Inflammatory macrophage treated with lipopolysaccharide for 1 hour (primary cell): Measurements from ENCODE around the gene GTF3C1.
"Not testable (repeated sequence)": the region's sequence is repeated elsewhere in the genome, so short reads cannot be mapped to it uniquely, and the experiment has no call there.

Experiments
- DNase-seq, 2 donors: peaks; one replicate each; pipeline ENCODE4 v3.0.0-alpha.2; 2020 to 2022

The GTF3C1 gene, protein sequence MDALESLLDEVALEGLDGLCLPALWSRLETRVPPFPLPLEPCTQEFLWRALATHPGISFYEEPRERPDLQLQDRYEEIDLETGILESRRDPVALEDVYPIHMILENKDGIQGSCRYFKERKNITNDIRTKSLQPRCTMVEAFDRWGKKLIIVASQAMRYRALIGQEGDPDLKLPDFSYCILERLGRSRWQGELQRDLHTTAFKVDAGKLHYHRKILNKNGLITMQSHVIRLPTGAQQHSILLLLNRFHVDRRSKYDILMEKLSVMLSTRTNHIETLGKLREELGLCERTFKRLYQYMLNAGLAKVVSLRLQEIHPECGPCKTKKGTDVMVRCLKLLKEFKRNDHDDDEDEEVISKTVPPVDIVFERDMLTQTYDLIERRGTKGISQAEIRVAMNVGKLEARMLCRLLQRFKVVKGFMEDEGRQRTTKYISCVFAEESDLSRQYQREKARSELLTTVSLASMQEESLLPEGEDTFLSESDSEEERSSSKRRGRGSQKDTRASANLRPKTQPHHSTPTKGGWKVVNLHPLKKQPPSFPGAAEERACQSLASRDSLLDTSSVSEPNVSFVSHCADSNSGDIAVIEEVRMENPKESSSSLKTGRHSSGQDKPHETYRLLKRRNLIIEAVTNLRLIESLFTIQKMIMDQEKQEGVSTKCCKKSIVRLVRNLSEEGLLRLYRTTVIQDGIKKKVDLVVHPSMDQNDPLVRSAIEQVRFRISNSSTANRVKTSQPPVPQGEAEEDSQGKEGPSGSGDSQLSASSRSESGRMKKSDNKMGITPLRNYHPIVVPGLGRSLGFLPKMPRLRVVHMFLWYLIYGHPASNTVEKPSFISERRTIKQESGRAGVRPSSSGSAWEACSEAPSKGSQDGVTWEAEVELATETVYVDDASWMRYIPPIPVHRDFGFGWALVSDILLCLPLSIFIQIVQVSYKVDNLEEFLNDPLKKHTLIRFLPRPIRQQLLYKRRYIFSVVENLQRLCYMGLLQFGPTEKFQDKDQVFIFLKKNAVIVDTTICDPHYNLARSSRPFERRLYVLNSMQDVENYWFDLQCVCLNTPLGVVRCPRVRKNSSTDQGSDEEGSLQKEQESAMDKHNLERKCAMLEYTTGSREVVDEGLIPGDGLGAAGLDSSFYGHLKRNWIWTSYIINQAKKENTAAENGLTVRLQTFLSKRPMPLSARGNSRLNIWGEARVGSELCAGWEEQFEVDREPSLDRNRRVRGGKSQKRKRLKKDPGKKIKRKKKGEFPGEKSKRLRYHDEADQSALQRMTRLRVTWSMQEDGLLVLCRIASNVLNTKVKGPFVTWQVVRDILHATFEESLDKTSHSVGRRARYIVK (N-terminal part only)

DNA sequence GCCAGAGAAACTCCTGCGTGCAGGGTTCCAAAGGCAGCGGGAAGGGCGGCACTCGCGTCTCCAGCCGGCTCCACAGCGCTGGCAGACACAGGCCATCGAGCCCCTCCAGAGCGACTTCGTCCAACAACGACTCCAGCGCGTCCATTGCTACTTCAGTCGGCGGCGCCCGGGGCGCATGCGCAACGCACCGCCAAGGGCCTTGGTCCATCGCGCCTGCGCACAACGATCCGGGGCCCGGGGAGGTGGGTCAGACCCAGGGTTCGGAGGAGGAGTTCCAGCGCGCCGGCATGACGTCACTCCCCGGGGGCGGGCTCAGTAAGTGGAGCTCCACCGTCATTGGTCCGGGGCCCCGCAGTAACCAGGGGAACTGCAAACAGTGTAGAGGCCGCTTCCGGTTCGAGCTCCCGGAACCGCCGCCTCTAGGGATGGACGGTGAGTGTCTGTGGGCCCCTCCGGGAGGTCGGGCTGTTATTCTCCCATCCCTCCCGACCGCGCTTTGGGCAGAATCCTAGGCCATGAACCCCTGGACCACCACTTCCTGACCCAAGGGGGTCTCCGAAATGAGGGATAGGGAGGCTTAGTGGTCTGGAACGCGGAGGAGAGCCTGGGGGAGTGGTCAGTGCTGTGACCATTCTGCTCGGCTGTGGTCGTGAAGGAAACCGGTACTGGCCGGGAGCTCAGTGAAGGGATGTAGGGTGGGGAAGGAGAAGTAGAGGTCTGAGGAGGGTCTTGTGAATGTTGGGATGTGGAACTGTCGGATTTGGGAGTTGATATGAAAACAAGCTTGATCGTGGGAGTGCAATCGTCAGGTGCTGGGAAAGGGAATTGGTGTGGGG, at the start of gene GTF3C1, which contains the start of gene KATNIP:
Gene GTF3C1 (minus strand): TSS at position 168 of the 836 bp plus-strand sequence. CDS start 23 bp downstream, at position 145.
Gene KATNIP (plus strand): TSS at position 399 of the 836 bp plus-strand sequence. CDS start 27 bp downstream, at position 426.
- DNase-seq: peak; percentile 99 to 100

DNA sequence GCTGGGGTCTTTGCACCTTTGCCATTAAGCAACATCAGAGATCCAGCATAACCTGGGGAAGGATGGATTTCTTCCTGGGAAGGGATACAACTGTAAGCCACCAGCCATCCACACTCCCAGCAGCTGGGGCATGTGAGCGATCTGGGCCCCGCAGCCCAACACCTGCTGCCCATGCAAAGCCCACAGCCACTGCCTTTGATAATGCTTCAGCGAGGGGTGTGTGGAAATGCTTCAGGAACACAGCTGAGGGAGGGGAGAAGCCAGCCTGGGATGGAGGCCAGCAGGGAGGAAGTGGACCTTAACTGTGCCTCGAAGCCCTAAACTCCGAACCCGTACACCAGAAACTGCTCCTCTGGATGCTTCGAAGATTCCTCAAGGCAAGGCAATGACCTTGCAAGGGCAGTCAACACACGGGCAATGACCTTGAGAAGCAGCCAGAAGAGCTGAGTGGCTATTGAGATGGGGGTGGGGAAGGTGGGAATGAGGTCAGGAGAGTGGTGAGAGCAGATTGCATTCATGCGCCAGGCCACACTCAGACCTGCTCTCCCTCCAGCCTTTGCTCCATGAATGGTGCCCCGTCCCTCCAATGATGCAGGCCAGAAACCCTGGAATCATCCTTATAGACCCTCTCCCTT, 49.3 kb upstream of the GTF3C1 start:
- no peak for DNase-seq

DNA sequence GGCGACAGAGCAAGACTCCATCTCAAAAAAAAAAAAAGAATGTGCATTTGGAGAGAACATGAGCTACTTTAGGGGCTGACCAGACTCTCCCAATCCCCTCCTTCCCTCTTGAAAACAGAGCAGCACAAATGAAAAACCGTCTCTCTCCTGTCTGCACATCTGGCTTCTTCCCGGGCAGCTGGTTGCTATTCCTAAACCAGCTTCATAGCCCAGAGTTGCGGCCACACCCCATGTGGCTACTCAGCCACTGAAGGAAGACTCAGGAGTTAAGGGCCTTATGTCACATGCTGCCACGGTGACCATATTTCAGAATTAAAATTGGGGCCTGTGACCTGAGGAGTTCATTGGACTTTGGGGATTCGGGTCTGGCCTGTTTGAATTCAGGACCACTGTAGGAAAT, 48.5 kb upstream of the GTF3C1 start:
- no peak for DNase-seq

DNA sequence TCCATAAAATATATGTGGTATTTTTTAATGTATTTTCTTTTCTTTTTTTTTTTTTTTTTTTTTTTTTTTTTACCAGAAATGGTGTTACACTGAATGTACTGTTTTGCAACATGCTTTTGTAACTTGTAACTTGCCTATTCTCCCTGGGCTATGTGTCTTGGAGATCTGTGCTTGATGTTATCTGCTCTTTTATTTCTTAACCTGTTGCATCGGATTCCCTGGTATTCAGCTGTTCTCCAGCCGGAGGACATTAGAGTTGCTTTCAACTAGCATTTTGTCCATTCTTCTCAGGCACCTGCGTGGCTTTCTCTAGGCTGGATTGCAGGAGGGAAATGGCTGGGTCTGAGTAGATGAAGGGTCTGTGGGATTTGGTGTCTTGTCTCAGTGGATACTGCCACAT, 47.6 kb upstream of the GTF3C1 start:
- DNase-seq: no peak

DNA sequence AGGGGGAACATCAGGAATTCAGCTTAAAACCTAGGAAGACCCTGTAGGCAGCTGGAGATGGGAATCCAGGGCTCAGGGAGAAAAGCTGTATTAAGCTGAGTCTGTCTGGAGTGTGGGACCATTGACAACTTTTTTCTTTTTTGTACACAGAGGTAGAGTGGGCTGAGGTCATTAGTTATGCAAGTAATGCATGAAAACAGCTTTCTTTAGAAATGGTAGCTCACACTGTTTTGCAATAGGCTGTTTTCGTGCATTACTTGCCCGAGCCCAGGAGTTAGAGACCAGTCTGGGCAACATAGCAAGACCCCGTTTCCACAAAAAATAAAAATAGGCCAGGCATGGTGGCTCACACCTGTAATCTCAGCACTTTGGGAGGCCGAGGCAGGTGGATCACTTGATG, 46.7 kb upstream of the GTF3C1 start:
- DNase-seq: no peak

DNA sequence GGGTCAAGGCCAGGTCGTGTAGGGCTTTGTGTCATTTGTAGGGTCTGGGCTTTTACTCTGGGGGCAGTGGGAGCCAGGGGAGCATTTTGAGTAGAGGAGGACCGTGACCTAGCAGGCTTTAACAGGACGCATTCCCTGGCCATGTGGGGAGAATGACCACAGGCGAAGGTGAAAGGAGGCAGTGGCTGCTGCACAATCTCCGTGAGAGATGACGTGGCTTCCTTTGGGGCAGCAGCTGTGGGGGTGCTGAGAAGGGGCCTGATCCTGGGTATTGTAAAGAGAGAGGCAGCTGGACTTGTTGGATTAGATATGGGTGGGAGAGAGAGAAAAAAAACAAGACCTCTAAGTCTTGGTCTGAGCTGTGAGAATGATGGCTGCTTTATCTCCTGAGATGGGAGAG, 46.3 kb upstream of the GTF3C1 start:
- DNase-seq: no peak

DNA sequence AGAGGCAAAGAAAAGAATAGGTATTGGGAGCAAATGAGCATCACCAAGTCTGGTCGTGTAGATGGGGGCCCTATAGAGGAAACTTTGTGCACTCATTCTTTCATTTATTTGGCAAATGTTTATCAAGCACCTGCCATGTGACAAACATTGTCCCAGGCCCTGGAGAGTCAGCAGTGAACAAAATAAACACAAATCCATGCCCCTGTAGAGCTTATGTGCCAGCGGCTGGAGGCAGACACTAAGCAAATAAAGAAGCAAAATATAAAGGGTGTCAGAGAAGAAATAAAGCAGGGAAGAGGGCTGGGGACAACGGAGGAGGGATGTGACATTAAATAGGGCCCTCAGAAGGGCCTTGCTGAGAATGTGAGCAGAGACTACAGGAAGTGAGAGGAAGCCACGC, 45.8 kb upstream of the GTF3C1 start:
- no peak for DNase-seq

DNA sequence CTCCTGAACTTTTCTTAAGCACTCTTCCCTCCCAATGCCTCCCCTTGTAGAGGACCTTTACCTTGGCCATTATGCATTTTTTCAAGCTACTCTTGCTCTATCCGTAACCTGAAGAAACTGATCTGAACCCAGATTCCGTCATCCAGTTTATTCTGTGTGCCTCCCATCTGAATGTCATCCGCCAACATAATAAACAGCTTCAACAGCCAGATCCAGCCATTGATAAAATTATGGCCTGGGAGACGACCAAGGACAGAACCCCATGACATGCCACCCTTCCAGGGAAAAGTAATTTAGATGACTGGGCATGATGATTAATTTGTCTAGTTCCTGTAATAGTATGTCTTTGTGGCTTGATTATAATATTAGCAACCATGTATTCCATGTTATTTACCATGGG, 42.1 kb upstream of the GTF3C1 start:
- DNase-seq: no peak

DNA sequence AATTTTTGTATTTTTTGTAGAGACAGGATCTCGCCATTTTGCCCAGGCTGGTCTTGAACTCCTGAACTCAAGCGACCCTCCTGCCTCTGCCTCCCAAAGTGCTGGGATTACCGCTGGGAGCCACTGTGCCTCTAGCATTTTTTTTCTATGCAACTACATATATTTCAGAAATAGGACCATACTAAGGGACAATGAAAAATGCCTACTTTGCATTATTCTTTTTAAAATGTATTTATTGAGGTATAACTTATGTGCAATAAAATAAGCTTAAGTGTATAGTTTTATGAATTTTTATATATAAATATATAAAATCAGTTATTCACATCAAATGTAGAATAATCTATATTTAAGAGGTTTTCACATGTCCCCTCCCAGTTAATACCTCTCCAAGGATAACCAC, 38.3 kb upstream of the GTF3C1 start:
- no peak for DNase-seq

DNA sequence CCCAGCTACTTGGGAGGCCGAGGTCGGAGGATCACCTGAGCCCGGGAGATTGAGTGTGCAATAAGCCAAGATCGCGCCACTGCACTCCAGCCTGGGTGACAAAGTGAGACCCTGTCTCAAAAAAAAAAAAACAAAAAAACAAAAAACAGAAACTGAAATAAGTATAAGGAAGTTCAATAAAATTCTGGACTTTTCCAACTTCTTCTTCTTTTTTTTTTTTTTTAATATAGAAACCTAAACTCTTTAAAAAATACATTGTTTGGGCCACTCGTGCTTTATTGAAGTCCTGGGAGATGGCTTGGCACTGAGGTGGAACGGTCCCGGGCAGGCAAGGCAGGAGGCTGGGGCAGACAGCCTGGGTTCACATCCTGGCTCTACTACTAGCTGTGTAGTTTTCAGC, 37.0 kb upstream of the GTF3C1 start:
- DNase-seq: peak; percentile 25 to 28

DNA sequence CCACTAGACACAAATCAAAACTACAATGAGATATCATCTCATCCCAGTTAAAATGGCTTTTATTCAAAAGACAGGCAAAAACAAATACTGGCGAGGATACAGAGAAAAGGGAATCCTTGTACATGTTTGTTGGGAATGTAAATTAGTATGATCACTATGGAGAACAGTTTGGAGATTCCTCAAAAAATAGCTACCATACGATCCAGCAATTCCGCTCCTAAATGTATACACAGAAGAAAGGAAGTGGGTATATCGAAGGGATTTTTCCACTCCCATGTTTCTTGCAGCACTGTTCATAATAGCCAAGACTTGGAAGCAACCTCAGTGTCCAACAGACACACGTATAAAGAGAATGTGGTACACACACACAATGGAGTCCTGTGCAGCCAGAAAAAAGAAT, 35.5 kb upstream of the GTF3C1 start:
- no peak for DNase-seq

DNA sequence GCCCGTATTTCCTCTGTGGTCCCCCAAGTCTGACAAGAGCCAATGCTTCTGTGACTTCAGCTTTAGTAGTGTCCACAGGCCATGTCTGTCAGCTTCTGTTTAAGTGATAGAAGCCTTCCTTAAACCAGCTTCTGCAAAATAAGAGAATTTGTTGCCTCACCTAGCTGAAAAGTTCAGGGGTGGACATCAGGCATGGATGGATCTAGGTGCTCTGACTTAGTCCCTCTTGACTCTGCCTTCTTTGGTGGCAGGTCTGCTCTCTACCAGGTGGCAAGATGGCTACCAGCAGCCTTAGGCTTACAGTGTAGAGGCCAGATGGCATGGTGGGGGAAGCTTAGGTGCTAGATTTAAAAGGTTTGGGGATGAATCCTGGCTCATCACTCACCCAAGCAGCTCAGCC, 33.9 kb upstream of the GTF3C1 start:
- DNase-seq: no peak

DNA sequence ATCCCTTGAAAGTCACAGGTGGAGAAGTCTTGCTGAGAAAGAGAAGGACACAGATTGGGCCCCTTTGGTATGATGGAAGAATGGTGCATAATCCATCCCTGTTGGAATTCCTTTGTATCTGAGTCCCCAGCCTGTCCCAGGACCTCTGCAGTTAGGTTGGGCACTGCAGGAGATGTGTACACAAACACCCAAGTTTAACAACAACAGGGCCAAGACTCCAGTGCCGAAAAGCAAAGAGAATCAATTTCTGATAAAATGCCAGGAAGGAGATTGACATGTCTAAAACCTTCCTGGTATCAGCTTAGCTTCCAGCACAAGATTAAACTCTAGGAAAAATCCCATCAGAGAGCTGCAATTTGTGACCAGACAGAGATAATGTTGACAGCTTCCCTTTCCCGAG, 33.2 kb upstream of the GTF3C1 start:
- no peak for DNase-seq

DNA sequence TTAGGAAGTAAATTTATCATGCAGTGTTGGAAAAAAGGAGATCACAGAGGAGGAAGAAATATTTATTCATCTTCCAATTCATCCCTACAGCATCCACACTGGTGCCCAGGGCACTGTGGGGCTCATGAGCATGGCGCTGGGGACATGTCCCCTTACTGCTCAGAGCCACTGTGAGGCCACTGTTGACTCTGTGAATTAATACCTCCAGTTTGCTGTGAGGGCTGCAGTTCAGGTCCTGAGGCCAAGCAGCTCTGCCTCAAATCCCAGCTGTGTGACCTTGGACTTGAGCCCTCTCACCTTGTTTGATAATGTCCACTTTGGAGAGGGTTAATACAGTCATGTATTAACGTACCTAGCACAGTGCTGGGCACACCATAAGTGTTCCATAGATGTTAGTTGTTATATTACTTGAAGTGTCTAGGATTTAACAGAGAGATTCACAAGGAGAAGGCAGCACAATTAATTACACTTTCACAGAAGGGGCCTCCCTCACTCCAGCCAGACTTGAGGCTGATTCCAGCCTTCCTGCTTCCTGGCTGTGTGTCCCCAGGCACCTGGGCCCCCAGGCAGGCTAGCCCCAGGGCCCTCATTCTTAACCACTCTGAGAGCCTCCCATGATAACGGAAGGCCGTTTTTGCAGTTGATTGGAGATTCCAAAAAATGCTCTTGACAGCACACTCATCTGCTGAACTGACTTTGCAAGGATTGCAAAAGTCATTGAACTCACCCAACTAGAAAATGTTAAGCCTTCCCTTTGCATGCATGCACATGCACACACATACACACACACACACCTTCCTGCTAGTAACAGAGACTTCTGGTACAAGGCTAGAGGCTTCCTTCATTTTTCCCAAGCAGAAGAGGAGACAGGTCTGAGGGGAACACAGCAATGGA, 29.6 kb upstream of the GTF3C1 start:
- no peak for DNase-seq

DNA sequence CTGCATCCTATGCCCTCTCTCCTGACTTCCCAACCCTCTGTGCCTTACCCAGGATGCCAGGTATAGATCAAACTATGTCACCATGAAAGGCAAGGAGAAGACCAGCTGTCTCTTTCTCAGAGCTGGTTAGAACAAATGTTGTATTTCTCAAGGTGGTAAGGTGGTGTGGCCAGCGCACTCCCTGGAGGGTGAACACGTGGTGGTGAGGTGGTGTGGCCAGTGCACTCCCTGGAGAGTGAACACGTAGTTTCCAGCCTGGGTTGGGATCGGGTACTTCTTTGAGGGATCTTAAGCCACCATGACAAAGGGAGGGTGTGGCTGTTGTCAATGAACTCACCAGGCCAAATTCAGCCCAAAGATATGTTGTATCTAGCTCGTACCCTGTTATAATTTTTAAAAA, 27.0 kb upstream of the GTF3C1 start:
- no peak for DNase-seq

DNA sequence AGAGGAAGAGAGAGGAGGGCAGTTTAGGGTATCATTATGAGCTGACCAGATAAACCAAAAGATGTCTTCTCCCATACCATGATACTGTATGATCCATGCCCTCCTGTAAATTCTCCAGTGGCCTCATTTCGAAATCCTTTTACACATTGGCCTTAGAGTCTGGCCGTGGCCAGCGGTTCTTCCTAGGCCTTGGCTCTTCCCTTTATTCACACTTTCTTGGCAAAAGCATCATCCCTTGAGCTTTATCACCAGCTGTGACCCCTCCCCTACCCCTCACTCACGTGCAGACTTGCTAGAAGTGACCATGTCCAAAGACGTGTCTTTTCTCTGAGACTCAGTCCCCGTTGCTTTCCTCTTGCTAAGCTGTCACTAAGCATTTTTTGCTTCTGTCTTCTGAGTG, 23.0 kb upstream of the GTF3C1 start:
- DNase-seq: no peak

DNA sequence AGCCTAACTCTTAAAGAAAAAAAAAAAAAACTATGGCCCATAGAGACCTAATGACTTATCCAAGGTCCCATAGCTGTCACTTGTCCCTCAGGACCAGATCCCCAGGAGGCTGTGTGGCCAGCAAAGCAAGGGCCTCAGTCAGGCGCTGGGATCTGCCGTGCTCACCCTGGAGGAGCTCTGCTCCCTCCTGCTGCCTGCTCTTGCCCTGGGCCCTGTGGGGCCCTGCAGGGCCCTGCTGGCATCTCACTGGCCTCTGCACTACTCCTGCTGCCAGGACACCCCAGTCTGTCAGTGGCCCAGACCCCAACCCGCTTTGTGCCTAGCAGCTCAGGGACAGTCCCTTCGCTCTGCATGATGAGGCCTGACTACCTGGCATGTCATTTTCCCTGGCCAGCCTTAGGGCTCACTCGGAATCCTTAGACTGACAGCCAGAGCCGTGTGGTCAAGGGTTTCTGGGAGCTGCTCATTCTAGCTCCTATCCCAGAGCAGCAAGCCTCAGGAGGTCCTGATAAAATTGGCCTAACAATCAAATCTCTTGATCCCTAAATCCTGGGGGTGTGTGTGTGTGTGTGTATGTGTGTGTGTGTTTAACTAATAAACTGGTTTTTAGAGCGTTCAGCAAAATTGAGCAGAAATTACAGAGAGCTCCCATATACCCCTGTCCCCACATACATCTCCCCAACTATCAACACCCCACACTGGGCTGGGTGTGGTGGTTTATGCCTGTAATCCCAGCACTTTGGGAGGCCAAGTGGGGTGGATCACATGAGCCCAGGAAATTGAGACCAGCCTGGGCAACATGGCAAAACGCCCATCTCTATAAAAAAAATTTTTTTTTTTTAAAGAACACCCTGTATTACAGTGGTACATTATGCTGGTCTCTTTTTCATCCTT, 22.0 kb upstream of the GTF3C1 start:
- no peak for DNase-seq

DNA sequence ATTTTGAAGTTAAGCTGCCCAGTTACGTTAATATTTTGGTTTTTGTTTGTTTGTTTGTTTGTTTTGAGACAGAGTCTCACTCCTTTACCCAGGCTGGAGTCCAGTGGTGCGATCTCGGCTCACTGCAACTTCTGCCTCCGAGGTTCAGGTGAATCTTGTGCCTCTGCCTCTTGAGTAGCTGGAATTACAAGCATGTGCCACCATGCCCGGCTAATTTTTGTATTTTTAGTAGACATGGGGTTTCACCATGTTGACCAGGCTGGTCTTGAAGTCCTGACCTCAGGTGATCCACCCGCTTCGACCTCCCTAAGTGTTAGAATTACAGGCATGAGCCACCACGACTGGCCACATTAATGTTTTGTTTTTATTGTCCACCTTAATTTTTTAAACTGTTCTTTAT, 21.3 kb upstream of the GTF3C1 start:
- DNase-seq: not testable (repeated sequence)

DNA sequence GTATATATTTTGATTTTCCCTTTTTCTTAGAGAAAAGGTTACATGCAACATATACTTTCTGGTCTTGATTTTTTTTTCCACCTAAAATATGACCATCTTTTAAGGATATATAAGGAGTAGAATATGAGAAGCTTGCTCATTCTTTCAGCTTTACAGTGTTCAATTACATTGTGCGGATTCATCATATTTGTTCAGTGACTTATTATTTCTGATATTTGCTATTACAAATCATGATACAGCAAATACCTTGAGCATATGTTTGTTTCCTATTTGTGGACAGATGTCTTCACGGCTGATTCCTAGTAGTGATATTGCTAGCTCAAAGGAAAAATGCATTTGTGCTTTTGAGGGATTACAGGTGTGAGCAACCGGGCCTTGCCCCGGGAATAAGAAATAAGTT, 18.4 kb upstream of the GTF3C1 start:
- DNase-seq: no peak
